GM21723 (cell line): ENCODE measurements around the gene SEC24D.
"Not testable (repeated sequence)": the region's sequence is repeated elsewhere in the genome, so short reads cannot be mapped to it uniquely, and the experiment has no call there.

Experiments used
- ATAC-seq: cut with Tn5 transposase; IDR thresholded peaks from one replicate; pipeline ENCODE4 v1.9.1; 2021; ENCODE audit warnings: mild to moderate bottlenecking, moderate library complexity; ENCODE audit not compliant: unreplicated experiment

The SEC24D gene

DNA sequence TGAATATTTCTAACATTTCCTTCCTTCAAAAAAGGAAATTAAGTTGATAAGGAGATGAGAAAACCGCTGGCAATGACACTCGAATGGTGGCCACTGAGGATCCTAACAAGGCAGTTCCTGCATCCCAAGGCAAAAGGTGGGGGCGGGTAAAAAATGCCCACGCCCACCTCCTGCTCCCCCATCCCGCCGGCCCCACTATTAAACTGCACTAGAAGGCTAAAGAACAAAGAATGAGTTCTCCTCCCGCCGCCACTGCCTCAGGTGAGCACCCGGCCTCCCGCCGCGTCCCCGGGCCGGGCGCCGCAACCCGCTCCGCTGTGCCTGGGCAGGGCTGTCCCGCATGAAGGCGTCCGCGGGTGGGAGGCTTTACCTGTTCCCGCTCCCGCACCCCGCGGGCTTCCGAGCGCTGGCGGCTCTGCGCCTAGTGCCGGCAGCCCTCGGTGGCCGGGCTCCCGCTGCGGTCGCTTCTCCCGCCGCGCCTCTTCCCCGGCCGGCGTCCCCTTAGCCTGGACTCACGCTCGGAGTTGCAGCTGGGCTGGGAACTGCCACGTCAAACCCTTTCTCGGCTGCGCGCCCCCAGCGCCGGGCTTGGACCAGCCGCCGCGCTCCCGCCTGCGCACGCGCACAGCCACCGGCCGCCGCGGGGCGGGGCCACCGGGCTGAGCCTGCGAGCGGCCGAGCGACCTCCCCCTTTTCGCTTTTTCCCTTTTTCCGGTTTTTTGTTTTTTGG is at the start of gene SEC24D:
SEC24D (minus strand) TSS at position 556 of the 730 bp plus-strand sequence. CDS start 2,430 bp downstream, outside the sequence.
- ATAC-seq, result peak; percentile 79

DNA sequence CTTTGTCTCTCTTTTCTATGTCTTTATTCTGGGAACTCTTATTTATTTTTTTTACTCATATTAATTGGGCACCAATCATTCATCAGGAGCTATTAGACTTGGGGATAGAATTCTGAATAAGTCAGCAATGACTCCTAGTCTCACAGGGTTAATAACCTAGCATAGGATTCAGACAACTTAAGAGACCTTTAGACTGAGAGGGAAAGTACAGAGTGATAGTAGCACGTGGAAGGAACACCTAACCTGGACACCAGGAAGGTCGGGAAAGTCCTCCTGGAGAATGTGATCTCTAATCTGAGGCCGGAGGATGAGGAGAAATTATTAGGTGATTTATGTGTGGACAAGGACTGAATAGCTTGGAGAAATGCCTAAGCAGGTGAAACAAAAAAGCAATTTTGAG is 48.8 kb upstream of the SEC24D start:
- ATAC-seq, result no peak

DNA sequence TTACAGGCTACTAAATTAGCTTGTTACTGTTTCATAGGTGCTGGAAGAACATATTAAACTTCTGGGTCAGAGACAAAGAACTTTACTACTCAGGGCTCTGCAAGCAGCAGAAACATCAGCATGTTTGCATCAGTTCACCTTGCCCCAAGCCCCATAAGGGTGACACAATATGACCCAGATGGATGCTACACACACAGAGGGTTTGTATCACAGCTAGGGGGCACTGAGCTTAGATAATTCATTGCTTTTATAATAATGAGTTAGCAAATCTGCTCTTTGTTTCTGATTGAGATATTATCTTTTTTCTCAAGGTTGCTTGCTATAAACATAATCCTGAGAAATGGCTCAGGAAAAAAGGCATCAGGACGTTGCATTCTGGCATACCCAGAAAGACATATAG is 47.9 kb upstream of the SEC24D start:
- ATAC-seq, result no peak

- no peak for ATAC-seq
Observed at GRCh38 chr4:118881512-118882146, 45.7 kb upstream of the SEC24D start.

DNA sequence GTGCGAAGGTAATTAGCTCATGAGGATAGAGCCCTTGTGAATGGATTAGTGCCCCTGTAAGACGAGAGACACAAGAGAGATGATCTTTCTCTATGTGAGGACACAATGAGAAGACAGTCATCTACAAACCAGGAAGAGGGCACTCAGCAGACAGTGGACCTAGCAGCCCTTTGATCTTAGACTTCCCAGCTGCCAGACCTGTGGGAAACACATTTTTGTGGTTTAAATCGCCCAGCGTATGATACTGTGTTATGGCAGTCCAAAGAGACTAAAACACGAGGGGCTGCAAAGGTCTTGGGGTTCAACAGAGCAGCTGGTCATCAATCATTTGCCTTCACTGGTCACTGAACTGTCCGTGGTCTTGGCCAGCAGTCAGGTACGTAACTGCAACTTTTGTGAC is 43.5 kb upstream of the SEC24D start:
- no peak for ATAC-seq

DNA sequence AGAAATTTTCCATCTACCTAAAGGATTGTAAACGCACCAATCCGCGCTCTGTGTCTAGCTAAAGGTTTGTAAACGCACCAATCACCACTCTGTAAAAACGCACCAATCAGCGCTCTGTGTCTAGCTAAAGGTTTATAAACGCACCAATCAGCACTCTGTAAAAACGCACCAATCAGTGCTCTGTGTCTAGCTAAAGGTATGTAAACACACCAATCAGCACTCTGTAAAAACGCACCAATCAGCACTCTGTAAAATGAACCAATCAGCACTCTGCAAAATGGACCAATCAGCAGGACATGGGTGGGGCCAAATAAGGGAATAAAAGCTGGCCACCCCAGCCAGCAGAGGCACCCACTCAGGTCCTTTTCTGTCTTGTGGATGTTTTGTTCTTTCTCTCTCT is 42.6 kb upstream of the SEC24D start:
- ATAC-seq, result not testable (repeated sequence)

GRCh38 chr4:118877797-118878196 is 41.9 kb upstream of the SEC24D start:
- ATAC-seq, result no peak

DNA sequence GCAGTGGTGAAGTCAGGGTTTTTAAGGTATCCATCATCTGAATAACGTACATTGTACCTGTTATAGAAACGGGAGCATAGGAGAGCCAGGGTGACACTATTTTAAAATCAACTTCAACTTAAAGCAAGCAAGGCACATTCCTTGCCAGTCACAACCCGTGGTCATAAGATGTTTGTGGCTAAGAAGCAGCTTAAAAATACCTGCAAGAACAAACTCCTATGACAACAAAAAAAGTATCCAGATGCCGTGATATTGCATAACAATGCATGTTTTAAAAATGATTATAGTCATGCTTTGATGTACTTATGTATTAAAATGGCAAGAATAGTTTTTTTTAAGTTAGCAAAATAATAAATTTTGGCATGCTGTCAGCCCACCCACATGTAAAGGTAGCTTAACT is 36.3 kb upstream of the SEC24D start:
- ATAC-seq, result no peak

GRCh38 chr4:118869808-118870342 is 33.9 kb upstream of the SEC24D start:
- ATAC-seq, result no peak

GRCh38 chr4:118867311-118868067 is 31.6 kb upstream of the SEC24D start:
- no peak for ATAC-seq

GRCh38 chr4:118866442-118866841 is 30.5 kb upstream of the SEC24D start:
- ATAC-seq, result no peak

- ATAC-seq, result peak; percentile 87
Observed at GRCh38 chr4:118865091-118865708, 29.3 kb upstream of the SEC24D start.

DNA sequence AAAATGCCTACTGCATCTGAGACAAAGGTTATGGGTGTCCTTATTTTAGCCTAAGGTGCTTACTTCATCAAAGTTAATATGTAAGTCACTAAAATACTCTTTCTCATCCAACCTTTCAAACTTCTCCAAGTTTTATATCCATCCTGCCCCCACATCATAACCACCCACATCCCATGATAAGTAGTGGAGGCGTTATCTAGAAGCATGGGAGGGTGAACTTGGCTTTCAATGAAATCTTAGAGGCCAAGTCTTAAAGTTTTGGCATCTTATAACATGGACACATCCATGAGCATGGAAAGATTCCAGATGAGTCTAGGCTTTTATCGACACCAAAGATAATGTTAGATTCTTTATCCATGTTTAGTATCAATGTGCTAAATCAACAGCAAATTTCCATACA is 22.9 kb upstream of the SEC24D start:
- no peak for ATAC-seq

DNA sequence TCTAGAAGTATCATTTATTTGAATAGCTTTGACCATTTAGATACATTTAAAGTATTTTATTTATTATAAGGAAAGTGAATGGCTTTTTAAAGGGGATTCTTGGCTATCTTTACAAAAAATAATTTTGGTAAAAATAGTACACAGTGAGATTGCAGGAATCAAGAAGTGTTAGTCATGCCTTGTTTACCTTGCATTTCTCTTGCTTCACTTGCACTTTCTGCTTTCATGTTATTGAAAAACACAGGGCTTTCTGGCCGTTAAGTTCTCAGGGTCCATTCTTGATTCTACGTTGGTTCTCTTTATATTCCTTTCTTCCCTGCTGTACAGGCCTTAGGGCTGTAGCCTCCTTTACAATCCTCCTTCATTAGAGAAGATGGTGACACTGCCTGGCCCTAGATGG is 21.8 kb upstream of the SEC24D start:
- ATAC-seq, result no peak

- peak; percentile 96 for ATAC-seq
Observed at GRCh38 chr4:118850488-118851173, 14.7 kb upstream of the SEC24D start.

GRCh38 chr4:118849867-118850487 is 14.1 kb upstream of the SEC24D start:
- peak; percentile 16 for ATAC-seq

- no peak for ATAC-seq
Observed at GRCh38 chr4:118848901-118849300, 13.0 kb upstream of the SEC24D start.

GRCh38 chr4:118848242-118848641 is 12.3 kb upstream of the SEC24D start:
- no peak for ATAC-seq

GRCh38 chr4:118846979-118847378 is 11.1 kb upstream of the SEC24D start:
- ATAC-seq, result no peak

DNA sequence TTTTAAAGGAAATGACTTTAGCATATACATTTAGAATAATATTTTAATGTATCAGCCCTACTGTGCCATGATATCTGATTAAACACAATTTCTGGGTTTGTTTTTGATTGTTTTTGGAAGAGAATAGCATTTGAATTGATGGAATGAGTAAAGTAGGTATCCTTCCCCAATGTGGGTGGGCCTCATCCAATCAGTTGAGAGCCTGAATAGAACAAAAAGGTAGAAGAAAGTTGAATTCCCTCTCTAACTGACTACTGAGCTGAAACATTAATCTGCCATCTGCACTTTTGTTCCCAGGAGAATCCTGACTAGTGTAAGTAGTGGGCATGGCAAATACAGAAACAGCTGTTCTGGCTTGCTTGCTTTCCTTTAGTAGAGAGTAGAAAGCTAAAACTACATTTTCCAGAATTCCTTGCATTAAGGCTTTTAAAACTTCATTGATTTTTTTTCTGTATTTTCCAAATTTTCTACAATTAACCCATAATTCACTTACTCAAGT is 9.7 kb upstream of the SEC24D start:
- ATAC-seq, result no peak
